Thymus (tissue), 11 donors: ENCODE data around the gene NAA60. TPM values are rescaled to one million over a fixed set of nuclear protein-coding genes. Genes with fewer than 3 reads are reported as not detected.

ENCODE experiments used
- DNase-seq, 9 donors: peaks; one replicate each; pipeline ENCODE4 v3.0.0-alpha.2; 2013; ENCODE audit warnings: low spot score in 9 of 9, low read depth in 6 of 9, missing footprints in 1 of 9
- H3K27ac ChIP-seq, 2 donors: one replicate each; pipeline ENCODE4 v1.5.1; 2013; ENCODE audit warnings: control low read depth in 1 of 2, low read depth in 1 of 2, low read length in 1 of 2, mild to moderate bottlenecking in 1 of 2, moderate library complexity in 1 of 2
- H3K27me3 ChIP-seq, 2 donors: one replicate each; pipeline ENCODE4 v1.5.1; 2013; ENCODE audit warnings: low read length in 1 of 2; ENCODE audit not compliant: control insufficient read depth in 2 of 2, insufficient read depth in 1 of 2
- H3K36me3 ChIP-seq, 2 donors: one replicate each; pipeline ENCODE4 v1.5.1; 2013; ENCODE audit warnings: low read length in 1 of 2, mild to moderate bottlenecking in 1 of 2, moderate library complexity in 1 of 2; ENCODE audit not compliant: control insufficient read depth in 2 of 2, insufficient read depth in 2 of 2
- H3K4me1 ChIP-seq, 2 donors: one replicate each; pipeline ENCODE4 v1.5.1; 2013; ENCODE audit warnings: low read length in 2 of 2; ENCODE audit not compliant: control insufficient read depth in 2 of 2, insufficient read depth in 2 of 2
- H3K4me3 ChIP-seq, 2 donors: one replicate each; pipeline ENCODE4 v1.5.1; 2013; ENCODE audit warnings: low read length in 2 of 2, control low read depth in 1 of 2, mild to moderate bottlenecking in 1 of 2
- H3K9me3 ChIP-seq, 2 donors: one replicate each; pipeline ENCODE4 v1.5.1; 2013; ENCODE audit warnings: low read length in 1 of 2, mild to moderate bottlenecking in 1 of 2; ENCODE audit not compliant: control insufficient read depth in 2 of 2, insufficient read depth in 1 of 2
- WGBS: extraction: QIAGEN DNeasy Blood & Tissue Kit; methylation state at CpG from one replicate; pipeline ENCODE4 v1.1.7; 2013; 5-methylcytosine and 5-hydroxymethylcytosine counted together
- polyA plus RNA-seq: library from polyadenylated mRNA; stranded (reverse); fragments of 200-250 nt; gene quantifications from one replicate; pipeline ENCODE4 v1.2.3, GENCODE V29; 2013
- total RNA-seq: library from RNA; stranded (reverse); fragments of 120-200 nt; gene quantifications from one replicate; pipeline ENCODE4 v1.2.4, GENCODE V29; 2013
- donor health status: healthy.

Gene NAA60
- total and polyA plus RNA-seq, 2 donors, result 8.6 to 36.0 TPM

- Histone ChIP-seq H3K27ac (no peak overlapping the region), H3K4me1 (no peaks in the 10 kb centered on the region), H3K27me3 (no peaks in the 10 kb centered on the region), H3K4me3 (no peak overlapping the region), H3K36me3 (peaks cover 54 to 70% of the 10 kb centered on the region in 2 donors), H3K9me3 (no peaks in the 10 kb centered on the region)
- DNase-seq, result no peak
- WGBS, result 94% methylated on average over 15 of the region's 15 CpGs
These were observed 41.7 kb downstream of the NAA60 start for GRCh38 chr16:3485097-3485745.

DNA sequence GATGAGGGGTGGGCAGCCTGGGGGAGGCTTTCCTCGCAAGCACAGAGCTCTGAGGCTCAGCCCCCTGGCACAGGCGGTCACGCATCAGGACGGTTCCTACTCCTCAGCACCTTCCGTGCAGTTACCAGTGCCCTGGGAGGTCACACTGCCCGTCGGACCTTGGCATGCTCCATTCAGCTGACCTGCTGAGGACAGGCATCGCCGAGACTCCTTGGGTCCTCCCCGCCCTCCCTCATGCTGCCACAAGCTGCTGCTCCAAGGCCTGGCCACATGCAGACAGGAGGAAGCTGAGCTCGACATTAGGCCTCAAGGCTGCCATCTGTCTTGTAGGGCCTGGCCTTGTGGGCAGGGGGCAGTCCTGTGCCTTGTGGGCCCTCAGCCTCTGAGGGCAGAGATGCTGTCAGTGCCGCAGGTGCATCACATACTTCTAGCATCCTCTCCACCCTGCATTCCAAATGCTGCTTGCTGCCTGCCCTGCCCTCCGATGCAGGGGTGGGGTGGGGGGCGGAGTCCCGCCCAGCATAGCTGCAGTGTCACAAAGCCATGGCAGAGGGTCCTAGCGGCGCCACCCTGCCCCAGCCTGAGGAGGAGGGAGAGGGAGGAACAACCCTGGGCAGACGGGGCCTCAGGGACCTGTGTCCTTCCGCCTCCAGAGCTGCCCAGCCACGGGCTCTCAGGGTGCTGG, 42.5 kb downstream of the NAA60 start:
- Histone ChIP-seq H3K4me1 (no peaks in the 10 kb centered on the region), H3K27me3 (no peaks in the 10 kb centered on the region), H3K4me3 (no peak overlapping the region), H3K9me3 (no peaks in the 10 kb centered on the region), H3K27ac (no peak overlapping the region), H3K36me3 (peaks cover 54 to 70% of the 10 kb centered on the region in 2 donors)
- 97% methylated on average over 20 of the region's 20 CpGs for WGBS
- no peak for DNase-seq

GRCh38 chr16:3486506-3487215, 43.2 kb downstream of the NAA60 start:
- 97% methylated on average over 24 of the region's 24 CpGs for WGBS
- DNase-seq, result no peak
- Histone ChIP-seq H3K36me3 (peaks cover 51 to 64% of the 10 kb centered on the region in 2 donors), H3K4me3 (no peak overlapping the region), H3K4me1 (no peaks in the 10 kb centered on the region), H3K9me3 (no peaks in the 10 kb centered on the region), H3K27me3 (no peaks in the 10 kb centered on the region), H3K27ac (no peak overlapping the region)

- 88% methylated on average over 24 of the region's 24 CpGs for WGBS
- H3K36me3 ChIP-seq, result peaks cover 40 to 53% of the 10 kb centered on the region in 2 donors
- DNase-seq, result no peak
These were observed 44.3 kb downstream of the NAA60 start for GRCh38 chr16:3487521-3488410.

GRCh38 chr16:3488801-3489200, 45.3 kb downstream of the NAA60 start:
- Histone ChIP-seq H3K36me3 (peaks cover 29 to 43% of the 10 kb centered on the region in 2 donors), H3K4me3 (no peak overlapping the region), H3K27ac (no peak overlapping the region), H3K9me3 (no peaks in the 10 kb centered on the region), H3K27me3 (no peaks in the 10 kb centered on the region), H3K4me1 (no peaks in the 10 kb centered on the region)
- DNase-seq, result no peak
- 86% methylated on average over 9 of the region's 13 CpGs for WGBS

More at GRCh38 chr16:3487521-3488410, 44.3 kb downstream of the NAA60 start:
- H3K27me3 ChIP-seq, result no peaks in the 10 kb centered on the region
- no peaks in the 10 kb centered on the region for H3K4me1 ChIP-seq
- H3K9me3 ChIP-seq, result no peaks in the 10 kb centered on the region
- H3K4me3 ChIP-seq, result no peak overlapping the region
- no peak overlapping the region for H3K27ac ChIP-seq

DNA sequence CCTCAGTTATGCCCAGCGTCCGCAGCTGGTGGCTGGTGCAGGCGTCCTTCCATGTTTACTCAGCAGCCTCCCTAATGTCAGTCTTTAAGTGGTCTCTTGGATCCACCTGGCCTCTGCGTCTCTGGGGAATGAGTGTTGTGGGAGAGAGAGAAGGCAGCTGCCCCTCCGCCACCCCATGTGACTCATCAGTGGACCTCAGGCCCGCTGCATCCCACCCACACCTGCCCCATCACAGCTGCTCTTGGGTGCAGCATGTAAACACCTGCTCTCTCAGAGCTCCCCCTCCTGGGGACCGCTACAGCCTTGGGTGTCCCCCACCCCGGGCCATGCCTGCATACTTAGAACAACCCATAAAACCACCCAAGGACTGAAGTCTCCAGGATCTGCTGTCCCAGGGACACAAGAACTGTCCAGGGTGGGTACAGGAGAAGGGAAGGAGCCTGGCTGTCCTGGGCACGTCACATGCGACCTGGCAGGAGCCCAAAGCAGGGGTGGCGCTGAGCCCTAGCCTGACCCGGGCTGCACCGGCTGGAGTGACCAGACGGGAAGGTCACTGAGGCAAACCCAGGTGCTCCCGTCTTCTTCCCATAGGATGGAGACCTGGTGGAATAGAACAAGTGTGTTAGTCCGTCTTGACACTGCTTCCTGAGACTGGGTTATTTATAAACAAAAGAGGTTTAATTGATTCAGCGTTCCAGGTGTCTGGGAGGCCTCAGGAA, 47.6 kb downstream of the NAA60 start:
- no peak for DNase-seq
- no peaks in the 10 kb centered on the region for H3K9me3 ChIP-seq
- peaks cover 7 to 20% of the 10 kb centered on the region in 2 donors for H3K36me3 ChIP-seq
- H3K4me1 ChIP-seq, result no peaks in the 10 kb centered on the region
- WGBS, result 82% methylated on average over 17 of the region's 17 CpGs
- no peak overlapping the region for H3K27ac ChIP-seq
- H3K4me3 ChIP-seq, result no peak overlapping the region
- H3K27me3 ChIP-seq, result no peaks in the 10 kb centered on the region

- no peak for DNase-seq
- Histone ChIP-seq H3K27me3 (no peaks in the 10 kb centered on the region), H3K4me3 (no peak overlapping the region), H3K27ac (no peak overlapping the region), H3K4me1 (no peaks in the 10 kb centered on the region), H3K9me3 (no peaks in the 10 kb centered on the region), H3K36me3 (peaks cover 3 to 7% of the 10 kb centered on the region in 2 donors)
- 96% methylated on average over 10 of the region's 10 CpGs for WGBS
These were observed 48.9 kb downstream of the NAA60 start for GRCh38 chr16:3492356-3492755.

GRCh38 chr16:3494386-3494973, 51.0 kb downstream of the NAA60 start:
- WGBS, result 97% methylated on average over 16 of the region's 16 CpGs
- DNase-seq, result no peak
- no peaks in the 10 kb centered on the region for H3K4me1 ChIP-seq

More at GRCh38 chr16:3494386-3494973, 51.0 kb downstream of the NAA60 start:
- H3K9me3 ChIP-seq, result no peaks in the 10 kb centered on the region
- no peaks in the 10 kb centered on the region for H3K27me3 ChIP-seq
- no peak overlapping the region for H3K4me3 ChIP-seq
- no peaks in the 10 kb centered on the region for H3K36me3 ChIP-seq
- H3K27ac ChIP-seq, result no peak overlapping the region
